Activated T-helper 17 cell treated with anti-CD3 and anti-CD28 coated beads, Interleukin-2, amount 50 U/mL, for 72 hours (primary cell): Measurements from ENCODE around the gene RPP40. TPM values are rescaled to one million over a fixed set of nuclear protein-coding genes. Genes with fewer than 3 reads are reported as not detected.
"Not testable (repeated sequence)": the region's sequence is repeated elsewhere in the genome, so short reads cannot be mapped to it uniquely, and the experiment has no call there.

Source experiments
- ATAC-seq: fragments of 150-1000 bp; cut with Tn5 transposase; replicated peaks from 2 replicates; pipeline ENCODE4 v1.10.0; 2021; ENCODE audit warnings: mild to moderate bottlenecking, moderate library complexity
- H3K27ac Mint-ChIP-seq: one replicate; pipeline ENCODE4 v1.8.0; 2022; ENCODE audit warnings: mixed read lengths
- H3K27me3 Mint-ChIP-seq: one replicate; pipeline ENCODE4 v1.8.0; 2022; ENCODE audit warnings: mixed read lengths
- H3K36me3 Mint-ChIP-seq: one replicate; pipeline ENCODE4 v1.8.0; 2022; ENCODE audit warnings: low read depth, mild to moderate bottlenecking, mixed read lengths
- H3K4me1 Mint-ChIP-seq: one replicate; pipeline ENCODE4 v1.8.0; 2022; ENCODE audit warnings: mixed read lengths
- H3K4me3 Mint-ChIP-seq: one replicate; pipeline ENCODE4 v1.8.0; 2022; ENCODE audit warnings: mild to moderate bottlenecking, mixed read lengths
- H3K9me3 Mint-ChIP-seq: one replicate; pipeline ENCODE4 v1.8.0; 2022; ENCODE audit warnings: mixed read lengths
- total RNA-seq, 2 donors: library from RNA; stranded (reverse); gene quantifications; one replicate each; pipeline ENCODE4 v1.2.3, GENCODE V29; 2022

RPP40 gene
- total RNA-seq: 10 to 100 TPM in 1 of 2 donors, 1 to 10 TPM in 1; 8.0 to 19.4 TPM

GRCh38 chr6:5003604-5004372 is at the start of gene RPP40:
Gene RPP40, minus strand, starts transcription at chr6:5004037. Its CDS starts 35 bp downstream, at chr6:5004002.
- Mint-ChIP-seq H3K4me1 (no peaks in the 10 kb centered on the region), H3K27me3 (no peaks in the 10 kb centered on the region), H3K36me3 (peaks cover 25% of the 10 kb centered on the region), H3K9me3 (no peaks in the 10 kb centered on the region), H3K4me3 (peak within 1 kb of the TSS; percentile 89), H3K27ac (peak within 1 kb of the TSS; percentile 93)
- peak; percentile 97 for ATAC-seq

- no peaks in the 10 kb centered on the region for H3K36me3 Mint-ChIP-seq
- peaks cover 4% of the 10 kb centered on the region for H3K27me3 Mint-ChIP-seq
- H3K27ac Mint-ChIP-seq: no peak overlapping the region
- H3K9me3 Mint-ChIP-seq: peaks cover 16% of the 10 kb centered on the region
- H3K4me1 Mint-ChIP-seq: no peaks in the 10 kb centered on the region
- ATAC-seq: no peak
- H3K4me3 Mint-ChIP-seq: no peak overlapping the region
Observed at GRCh38 chr6:5053038-5053437, 49.2 kb upstream of the RPP40 start.

- no peaks in the 10 kb centered on the region for H3K4me1 Mint-ChIP-seq
- H3K9me3 Mint-ChIP-seq: peaks cover 16% of the 10 kb centered on the region
Observed at GRCh38 chr6:5051394-5051793, 47.6 kb upstream of the RPP40 start.

GRCh38 chr6:5050009-5050408 is 46.2 kb upstream of the RPP40 start:
- Mint-ChIP-seq H3K27ac (no peak overlapping the region), H3K36me3 (no peaks in the 10 kb centered on the region), H3K27me3 (peaks cover 4% of the 10 kb centered on the region), H3K9me3 (peaks cover 13% of the 10 kb centered on the region), H3K4me3 (no peak overlapping the region), H3K4me1 (no peaks in the 10 kb centered on the region)
- ATAC-seq: no peak

More at GRCh38 chr6:5051394-5051793, 47.6 kb upstream of the RPP40 start:
- Mint-ChIP-seq H3K27me3 (peaks cover 4% of the 10 kb centered on the region), H3K36me3 (no peaks in the 10 kb centered on the region), H3K27ac (no peak overlapping the region), H3K4me3 (no peak overlapping the region)
- no peak for ATAC-seq

- Mint-ChIP-seq H3K4me1 (no peaks in the 10 kb centered on the region), H3K27ac (no peak overlapping the region), H3K27me3 (peaks cover 4% of the 10 kb centered on the region), H3K9me3 (peaks cover 13% of the 10 kb centered on the region), H3K36me3 (no peaks in the 10 kb centered on the region), H3K4me3 (no peak overlapping the region)
- ATAC-seq: no peak
Observed at GRCh38 chr6:5046430-5046829, 42.6 kb upstream of the RPP40 start.

GRCh38 chr6:5045416-5045815 is 41.6 kb upstream of the RPP40 start:
- Mint-ChIP-seq H3K36me3 (no peaks in the 10 kb centered on the region), H3K27me3 (peaks cover 4% of the 10 kb centered on the region), H3K4me1 (no peaks in the 10 kb centered on the region), H3K9me3 (peaks cover 6% of the 10 kb centered on the region), H3K27ac (no peak overlapping the region), H3K4me3 (no peak overlapping the region)
- ATAC-seq: no peak

GRCh38 chr6:5044866-5045265 is 41.0 kb upstream of the RPP40 start:
- Mint-ChIP-seq H3K4me3 (no peak overlapping the region), H3K27ac (no peak overlapping the region), H3K9me3 (peaks cover 6% of the 10 kb centered on the region), H3K36me3 (no peaks in the 10 kb centered on the region), H3K27me3 (peaks cover 4% of the 10 kb centered on the region), H3K4me1 (no peaks in the 10 kb centered on the region)
- ATAC-seq: no peak

- Mint-ChIP-seq H3K9me3 (no peaks in the 10 kb centered on the region), H3K27ac (no peak overlapping the region), H3K36me3 (no peaks in the 10 kb centered on the region), H3K4me3 (no peak overlapping the region), H3K27me3 (no peaks in the 10 kb centered on the region), H3K4me1 (no peaks in the 10 kb centered on the region)
- ATAC-seq: no peak
Observed at GRCh38 chr6:5042436-5042835, 38.6 kb upstream of the RPP40 start.

GRCh38 chr6:5041955-5042354 is 38.1 kb upstream of the RPP40 start:
- Mint-ChIP-seq H3K4me3 (no peak overlapping the region), H3K4me1 (no peaks in the 10 kb centered on the region), H3K27ac (no peak overlapping the region), H3K9me3 (no peaks in the 10 kb centered on the region), H3K27me3 (no peaks in the 10 kb centered on the region), H3K36me3 (no peaks in the 10 kb centered on the region)
- ATAC-seq: no peak

- Mint-ChIP-seq H3K36me3 (no peaks in the 10 kb centered on the region), H3K27ac (no peak overlapping the region), H3K4me1 (no peaks in the 10 kb centered on the region), H3K27me3 (no peaks in the 10 kb centered on the region), H3K4me3 (no peak overlapping the region), H3K9me3 (no peaks in the 10 kb centered on the region)
- no peak for ATAC-seq
Observed at GRCh38 chr6:5036269-5036668, 32.4 kb upstream of the RPP40 start.

- no peaks in the 10 kb centered on the region for H3K27me3 Mint-ChIP-seq
Observed at GRCh38 chr6:5034736-5035135, 30.9 kb upstream of the RPP40 start.

GRCh38 chr6:5034328-5034727 is 30.5 kb upstream of the RPP40 start:
- Mint-ChIP-seq H3K4me3 (no peak overlapping the region), H3K4me1 (peaks cover 5% of the 10 kb centered on the region), H3K27me3 (no peaks in the 10 kb centered on the region), H3K36me3 (no peaks in the 10 kb centered on the region), H3K9me3 (no peaks in the 10 kb centered on the region), H3K27ac (no peak overlapping the region)
- no peak for ATAC-seq

More at GRCh38 chr6:5034736-5035135, 30.9 kb upstream of the RPP40 start:
- no peak overlapping the region for H3K27ac Mint-ChIP-seq
- no peaks in the 10 kb centered on the region for H3K9me3 Mint-ChIP-seq
- peaks cover 5% of the 10 kb centered on the region for H3K4me1 Mint-ChIP-seq
- H3K4me3 Mint-ChIP-seq: no peak overlapping the region
- ATAC-seq: no peak
- H3K36me3 Mint-ChIP-seq: no peaks in the 10 kb centered on the region

- not testable (repeated sequence) for H3K9me3 Mint-ChIP-seq, H3K4me3 Mint-ChIP-seq, H3K36me3 Mint-ChIP-seq, H3K4me1 Mint-ChIP-seq, H3K27me3 Mint-ChIP-seq, H3K27ac Mint-ChIP-seq, ATAC-seq
Observed at GRCh38 chr6:5033214-5033904, 29.5 kb upstream of the RPP40 start.

GRCh38 chr6:5032706-5033105 is 28.9 kb upstream of the RPP40 start:
- not testable (repeated sequence) for H3K4me1 Mint-ChIP-seq, H3K4me3 Mint-ChIP-seq, H3K27me3 Mint-ChIP-seq, H3K27ac Mint-ChIP-seq, H3K36me3 Mint-ChIP-seq, ATAC-seq, H3K9me3 Mint-ChIP-seq

GRCh38 chr6:5031150-5031549 is 27.3 kb upstream of the RPP40 start:
- H3K27ac Mint-ChIP-seq: peak overlapping the region; percentile 55

More at GRCh38 chr6:5031150-5031549, 27.3 kb upstream of the RPP40 start:
- ATAC-seq: no peak
- Mint-ChIP-seq H3K36me3 (no peaks in the 10 kb centered on the region), H3K27me3 (peaks cover 4% of the 10 kb centered on the region), H3K4me3 (peak overlapping the region; percentile 34), H3K9me3 (no peaks in the 10 kb centered on the region), H3K4me1 (peaks cover 5% of the 10 kb centered on the region)
